ENCODE data around the gene RHOXF1.
"Not testable (repeated sequence)": the region's sequence is repeated elsewhere in the genome, so short reads cannot be mapped to it uniquely, and the experiment has no call there.

The RHOXF1 gene

GRCh38 chrX:120115438-120115963 is at the start of gene RHOXF1:
Gene RHOXF1 (minus strand): TSS chrX:120115913. CDS start chrX:120115862, 51 bp downstream.
- no peak for DNase-seq

- not testable (repeated sequence) for DNase-seq
Measured at GRCh38 chrX:120159086-120159485, 43.4 kb upstream of the RHOXF1 start.

GRCh38 chrX:120158313-120158712 is 42.6 kb upstream of the RHOXF1 start, which contains the start of gene RHOXF2:
Gene RHOXF2 (plus strand): TSS chrX:120158613. CDS start chrX:120158751, 138 bp downstream.
- not testable (repeated sequence) for DNase-seq

- DNase-seq, result not testable (repeated sequence)
Measured at GRCh38 chrX:120150109-120150744, 34.5 kb upstream of the RHOXF1 start.

- no peak for DNase-seq
Measured at GRCh38 chrX:120147537-120147936, 31.8 kb upstream of the RHOXF1 start.

GRCh38 chrX:120146323-120146722 is 30.6 kb upstream of the RHOXF1 start:
- DNase-seq, result not testable (repeated sequence)

- DNase-seq, result no peak
Measured at GRCh38 chrX:120145295-120145925, 29.7 kb upstream of the RHOXF1 start.

GRCh38 chrX:120144178-120144844 is 28.6 kb upstream of the RHOXF1 start:
- DNase-seq, result no peak

GRCh38 chrX:120140293-120140981 is 24.7 kb upstream of the RHOXF1 start:
- no peak for DNase-seq

- no peak for DNase-seq
Measured at GRCh38 chrX:120137439-120137838, 21.7 kb upstream of the RHOXF1 start.

- no peak for DNase-seq
Measured at GRCh38 chrX:120136840-120137239, 21.1 kb upstream of the RHOXF1 start.

- no peak for DNase-seq
Measured at GRCh38 chrX:120136128-120136527, 20.4 kb upstream of the RHOXF1 start.

- DNase-seq, result not testable (repeated sequence)
Measured at GRCh38 chrX:120128306-120128846, 12.7 kb upstream of the RHOXF1 start.

- no peak for DNase-seq
Measured at GRCh38 chrX:120125444-120125843, 9.7 kb upstream of the RHOXF1 start.

- DNase-seq, result no peak
Measured at GRCh38 chrX:120120223-120120622, 4.5 kb upstream of the RHOXF1 start.

- DNase-seq, result no peak
Measured at GRCh38 chrX:120111611-120112010, 4.1 kb downstream of the RHOXF1 start.

- DNase-seq, result no peak
Measured at GRCh38 chrX:120109378-120109777, 6.3 kb downstream of the RHOXF1 start.

GRCh38 chrX:120104707-120105106 is 11.0 kb downstream of the RHOXF1 start:
- DNase-seq, result not testable (repeated sequence)

GRCh38 chrX:120101057-120101456 is 14.7 kb downstream of the RHOXF1 start:
- not testable (repeated sequence) for DNase-seq

- no peak for DNase-seq
Measured at GRCh38 chrX:120090208-120090607, 25.5 kb downstream of the RHOXF1 start.

- DNase-seq, result no peak
Measured at GRCh38 chrX:120087289-120088017, 28.3 kb downstream of the RHOXF1 start.
